ENCODE results near the gene RNF115.
"Not testable (repeated sequence)": the region's sequence is repeated elsewhere in the genome, so short reads cannot be mapped to it uniquely, and the experiment has no call there.

RNF115 gene

DNA sequence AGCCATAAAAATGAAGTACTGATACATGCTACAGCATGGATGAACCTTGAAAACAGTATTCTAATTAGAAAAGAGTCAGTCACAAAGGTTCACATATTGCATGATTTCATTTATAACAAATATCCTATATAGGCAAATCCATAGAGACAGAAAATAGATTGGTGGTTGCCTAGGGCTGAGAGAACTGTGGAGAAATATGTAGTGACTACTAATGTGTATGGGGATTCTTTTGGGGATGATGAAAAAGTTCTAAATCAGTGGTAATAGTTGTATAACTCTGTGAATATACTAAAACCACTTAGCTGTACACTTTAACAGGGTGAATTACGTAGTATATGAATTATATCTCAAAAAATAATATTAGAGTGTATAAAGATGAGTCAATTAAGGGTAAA lies 45.8 kb downstream of the RNF115 start:
- Mint-ChIP-seq H3K4me1 (peaks cover 9% of the 10 kb centered on the region), H3K36me3 (peaks cover 19% of the 10 kb centered on the region), H3K4me3 (no peak overlapping the region), H3K9me3 (no peaks in the 10 kb centered on the region), H3K27ac (no peak overlapping the region), H3K27me3 (no peaks in the 10 kb centered on the region)
- CTCF ChIA-PET = no interaction called here
- no peak for DNase-seq

DNA sequence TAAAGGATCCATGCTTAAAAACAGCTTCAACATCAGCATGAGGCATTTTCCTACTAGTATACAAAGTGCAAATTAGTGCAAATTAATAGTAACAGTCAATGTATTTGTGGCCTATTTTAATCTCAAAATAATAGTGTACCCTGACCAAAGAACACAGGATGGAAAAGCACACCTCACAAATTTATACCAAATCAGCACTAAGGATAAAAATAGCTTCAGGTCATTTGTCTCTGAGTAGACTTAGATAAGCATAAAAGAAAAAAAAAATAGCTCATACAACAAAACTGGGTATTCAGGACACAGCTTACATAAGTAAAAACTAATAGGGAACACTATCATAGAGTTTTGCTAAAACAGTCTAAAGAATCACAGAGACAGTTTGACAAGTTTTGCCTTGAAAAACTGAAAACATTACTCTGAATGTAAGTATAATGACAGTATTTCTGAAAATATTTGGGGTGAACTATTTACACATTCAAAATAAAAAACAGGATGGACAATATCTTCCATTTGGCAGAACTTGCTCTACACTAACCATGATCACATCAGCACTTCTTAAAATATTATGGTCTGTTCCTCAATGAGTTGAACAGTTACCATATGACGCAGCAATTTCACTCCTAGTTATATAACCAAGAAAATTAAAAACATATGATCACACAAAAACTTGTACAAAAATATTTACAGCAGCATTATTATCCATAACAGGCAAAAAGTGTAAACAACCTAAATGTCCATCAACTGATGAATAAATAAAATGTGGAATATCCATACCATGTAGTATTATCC lies 46.3 kb downstream of the RNF115 start:
- no peak for DNase-seq
- Mint-ChIP-seq H3K9me3 (no peaks in the 10 kb centered on the region), H3K27ac (no peak overlapping the region), H3K36me3 (peaks cover 22% of the 10 kb centered on the region), H3K4me1 (peaks cover 9% of the 10 kb centered on the region), H3K4me3 (no peak overlapping the region), H3K27me3 (no peaks in the 10 kb centered on the region)
- CTCF ChIA-PET = no interaction called here

- Mint-ChIP-seq H3K4me1 (peaks cover 9% of the 10 kb centered on the region), H3K4me3 (no peak overlapping the region), H3K36me3 (peaks cover 31% of the 10 kb centered on the region), H3K27me3 (no peaks in the 10 kb centered on the region), H3K9me3 (no peaks in the 10 kb centered on the region), H3K27ac (no peak overlapping the region)
- DNase-seq = no peak
- CTCF ChIA-PET = interaction anchor here (1.2 to 1.3 kb wide), 2 partner anchors 13 to 52 kb away, joined by 3 read pairs; no protein-coding TSS in a partner anchor
These were observed 50.5 kb downstream of the RNF115 start for GRCh38 chr1:145773423-145773822.

DNA sequence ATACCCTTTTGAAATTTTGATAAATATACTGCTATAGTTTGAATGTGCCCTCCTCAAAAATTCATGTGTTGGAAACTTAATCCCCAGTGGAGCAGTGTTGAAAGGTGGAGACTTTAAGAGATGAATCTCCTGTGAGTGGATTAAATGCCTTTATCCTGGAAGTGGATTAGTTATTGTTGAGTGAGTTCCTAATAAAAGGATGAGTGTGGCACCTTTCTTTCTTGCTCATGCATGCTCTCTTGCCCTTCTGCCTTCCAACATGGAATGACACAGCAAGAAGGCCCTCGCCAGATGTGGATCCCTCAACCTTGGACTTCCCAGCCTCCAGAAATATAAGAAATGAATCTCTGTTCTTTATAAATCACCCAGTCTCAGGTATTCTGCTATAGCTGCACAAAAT lies 52.8 kb downstream of the RNF115 start:
- CTCF ChIA-PET = no interaction called here
- H3K4me1 Mint-ChIP-seq = peaks cover 9% of the 10 kb centered on the region
- DNase-seq = no peak
- H3K4me3 Mint-ChIP-seq = no peak overlapping the region
- no peaks in the 10 kb centered on the region for H3K9me3 Mint-ChIP-seq
- H3K27ac Mint-ChIP-seq = no peak overlapping the region
- no peaks in the 10 kb centered on the region for H3K27me3 Mint-ChIP-seq
- H3K36me3 Mint-ChIP-seq = peaks cover 34% of the 10 kb centered on the region

- H3K9me3 Mint-ChIP-seq, H3K4me3 Mint-ChIP-seq, H3K4me1 Mint-ChIP-seq, CTCF ChIA-PET, DNase-seq, H3K27me3 Mint-ChIP-seq, H3K27ac Mint-ChIP-seq: not testable (repeated sequence)
- H3K36me3 Mint-ChIP-seq = peaks cover 39% of the 10 kb centered on the region
These were observed 55.9 kb downstream of the RNF115 start for GRCh38 chr1:145768004-145768403.

DNA sequence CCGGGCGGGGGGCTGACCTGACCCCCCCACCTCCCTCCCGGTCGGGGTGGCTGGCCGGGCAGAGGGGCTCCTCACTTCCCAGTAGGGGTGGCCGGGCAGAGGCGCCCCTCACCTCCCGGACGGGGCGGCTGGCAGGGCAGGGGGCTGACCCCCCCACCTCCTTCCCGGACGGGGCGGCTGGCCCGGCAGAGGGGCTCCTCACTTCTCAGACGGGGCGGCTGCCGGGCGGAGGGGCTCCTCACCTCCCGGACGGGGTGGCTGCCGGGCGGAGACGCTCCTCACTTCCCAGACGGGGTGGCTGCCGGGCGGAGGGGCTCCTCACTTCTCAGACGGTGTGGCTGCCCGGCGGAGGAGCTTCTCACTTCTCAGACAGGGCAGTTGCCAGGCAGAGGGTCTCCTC lies 57.0 kb downstream of the RNF115 start:
- peaks cover 38% of the 10 kb centered on the region for H3K36me3 Mint-ChIP-seq
- H3K27ac Mint-ChIP-seq, H3K9me3 Mint-ChIP-seq, H3K4me3 Mint-ChIP-seq, DNase-seq, CTCF ChIA-PET, H3K4me1 Mint-ChIP-seq, H3K27me3 Mint-ChIP-seq: not testable (repeated sequence)

- H3K27ac Mint-ChIP-seq, DNase-seq, CTCF ChIA-PET, H3K4me3 Mint-ChIP-seq, H3K4me1 Mint-ChIP-seq, H3K27me3 Mint-ChIP-seq: not testable (repeated sequence)
- Mint-ChIP-seq H3K36me3 (peaks cover 39% of the 10 kb centered on the region), H3K9me3 (peaks cover 12% of the 10 kb centered on the region)
These were observed 58.1 kb downstream of the RNF115 start for GRCh38 chr1:145765585-145766360.

DNA sequence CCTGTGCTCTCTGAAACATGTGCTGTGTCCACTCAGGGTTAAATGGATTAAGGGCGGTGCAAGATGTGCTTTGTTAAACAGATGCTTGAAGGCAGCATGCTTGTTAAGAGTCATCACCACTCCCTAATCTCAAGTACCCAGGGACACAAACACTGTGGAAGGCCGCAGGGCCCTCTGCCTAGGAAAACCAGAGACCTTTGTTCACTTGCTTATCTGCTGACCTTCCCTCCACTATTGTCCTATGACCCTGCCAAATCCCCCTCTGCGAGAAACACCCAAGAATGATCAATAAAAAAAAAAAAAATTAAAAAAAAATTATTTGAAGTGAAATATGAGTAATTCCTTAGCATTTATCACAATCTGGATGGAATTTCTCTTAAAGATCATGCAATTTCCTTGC lies 58.8 kb downstream of the RNF115 start:
- H3K4me3 Mint-ChIP-seq, DNase-seq, CTCF ChIA-PET, H3K27ac Mint-ChIP-seq, H3K27me3 Mint-ChIP-seq, H3K4me1 Mint-ChIP-seq: not testable (repeated sequence)
- H3K9me3 Mint-ChIP-seq = peaks cover 17% of the 10 kb centered on the region
- H3K36me3 Mint-ChIP-seq = peaks cover 45% of the 10 kb centered on the region

DNA sequence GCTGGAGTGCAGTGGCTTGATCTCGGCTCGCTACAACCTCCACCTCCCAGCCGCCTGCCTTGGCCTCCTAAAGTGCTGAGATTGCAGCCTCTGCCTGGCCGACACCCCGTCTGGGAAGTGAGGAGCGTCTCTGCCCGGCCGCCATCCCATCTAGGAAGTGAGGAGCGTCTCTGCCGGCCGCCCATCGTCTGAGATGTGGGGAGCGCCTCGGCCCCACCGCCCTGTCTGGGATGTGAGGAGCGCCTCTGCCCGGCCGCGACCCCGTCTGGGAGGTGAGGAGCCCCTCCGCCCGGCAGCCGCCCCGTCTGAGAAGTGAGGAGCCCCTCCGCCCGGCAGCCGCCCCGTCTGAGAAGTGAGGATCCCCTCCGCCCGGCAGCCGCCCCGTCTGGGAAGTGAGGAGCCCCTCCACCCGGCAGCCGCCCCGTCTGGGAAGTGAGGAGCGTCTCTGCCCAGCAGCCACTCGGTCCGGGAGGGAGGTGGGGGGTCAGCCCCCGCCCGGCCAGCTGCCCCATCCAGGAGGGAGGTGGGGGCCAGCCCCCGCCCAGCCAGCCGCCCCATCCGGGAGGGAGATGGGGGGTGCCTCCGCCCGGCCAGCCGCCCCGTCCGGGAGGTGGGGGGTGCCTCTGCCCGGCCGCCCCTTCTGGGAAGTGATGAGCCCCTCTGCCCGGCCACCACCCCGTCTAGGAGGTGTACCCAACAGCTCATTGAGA lies 59.5 kb downstream of the RNF115 start:
- peaks cover 52% of the 10 kb centered on the region for H3K36me3 Mint-ChIP-seq
- H3K4me1 Mint-ChIP-seq, H3K4me3 Mint-ChIP-seq, DNase-seq, H3K27ac Mint-ChIP-seq, H3K27me3 Mint-ChIP-seq, CTCF ChIA-PET: not testable (repeated sequence)
- H3K9me3 Mint-ChIP-seq = peaks cover 17% of the 10 kb centered on the region

DNA sequence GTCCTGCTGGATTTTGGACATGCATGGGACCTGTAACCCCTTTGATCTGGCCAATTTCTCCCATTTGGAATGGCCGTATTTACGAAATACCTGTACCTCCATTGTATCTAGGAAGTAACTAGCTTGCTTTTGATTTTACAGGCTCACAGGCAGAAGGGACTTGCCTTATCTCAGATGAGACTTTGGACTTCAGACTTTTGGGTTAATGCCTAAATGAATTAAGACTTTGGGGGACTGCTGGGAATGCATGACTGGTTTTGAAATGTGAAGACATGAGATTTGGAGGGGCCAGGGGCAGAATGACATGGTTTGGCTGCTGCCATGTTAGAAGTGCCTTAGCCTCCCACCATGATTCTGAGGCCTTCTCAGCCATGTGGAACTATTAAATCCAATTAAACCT lies 61.9 kb downstream of the RNF115 start:
- Mint-ChIP-seq H3K9me3 (peaks cover 17% of the 10 kb centered on the region), H3K36me3 (peaks cover 55% of the 10 kb centered on the region)
- not testable (repeated sequence) for H3K4me3 Mint-ChIP-seq, H3K27me3 Mint-ChIP-seq, H3K4me1 Mint-ChIP-seq, DNase-seq, H3K27ac Mint-ChIP-seq
- CTCF ChIA-PET = interaction anchor here (1.9 kb wide), 1 partner anchor 87 kb away, joined by 3 read pairs; no protein-coding TSS in a partner anchor

DNA sequence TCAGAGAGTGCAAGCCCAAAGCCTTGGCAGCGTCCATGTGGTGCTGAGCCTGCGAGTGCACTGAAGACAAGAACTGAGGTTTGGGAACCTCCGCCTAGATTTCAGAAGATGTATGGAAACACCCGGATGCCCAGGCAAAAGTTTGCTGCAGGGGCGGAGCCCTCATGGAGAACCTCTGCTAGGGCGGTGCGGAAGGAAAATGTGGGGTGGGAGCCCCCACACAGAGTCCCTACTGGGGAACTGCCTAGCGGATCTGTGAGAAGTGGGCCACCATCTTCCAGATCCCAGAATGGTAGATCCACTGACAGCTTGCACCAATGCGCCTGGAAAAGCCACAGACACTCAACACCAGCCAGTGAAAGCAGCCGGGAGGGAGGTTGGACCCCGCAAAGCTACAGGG lies 62.4 kb downstream of the RNF115 start:
- CTCF ChIA-PET = interaction anchor here (1.9 kb wide), 1 partner anchor 88 kb away, joined by 3 read pairs; no protein-coding TSS in a partner anchor
- H3K4me3 Mint-ChIP-seq, H3K4me1 Mint-ChIP-seq, DNase-seq, H3K27me3 Mint-ChIP-seq, H3K27ac Mint-ChIP-seq: not testable (repeated sequence)
- peaks cover 57% of the 10 kb centered on the region for H3K36me3 Mint-ChIP-seq
- H3K9me3 Mint-ChIP-seq = peaks cover 17% of the 10 kb centered on the region

- CTCF ChIA-PET = interaction anchor here (1.9 kb wide), 1 partner anchor 89 kb away, joined by 3 read pairs; no protein-coding TSS in a partner anchor
- not testable (repeated sequence) for H3K4me1 Mint-ChIP-seq, H3K4me3 Mint-ChIP-seq, H3K27me3 Mint-ChIP-seq, H3K27ac Mint-ChIP-seq, DNase-seq
- Mint-ChIP-seq H3K36me3 (peaks cover 61% of the 10 kb centered on the region), H3K9me3 (peaks cover 17% of the 10 kb centered on the region)
These were observed 63.4 kb downstream of the RNF115 start for GRCh38 chr1:145760395-145760949.

- H3K27ac Mint-ChIP-seq = no peak overlapping the region
- DNase-seq = no peak
- CTCF ChIA-PET = no interaction called here
- no peak overlapping the region for H3K4me3 Mint-ChIP-seq
- H3K4me1 Mint-ChIP-seq = no peaks in the 10 kb centered on the region
- peaks cover 17% of the 10 kb centered on the region for H3K9me3 Mint-ChIP-seq
- no peaks in the 10 kb centered on the region for H3K27me3 Mint-ChIP-seq
- peaks cover 65% of the 10 kb centered on the region for H3K36me3 Mint-ChIP-seq
These were observed 64.2 kb downstream of the RNF115 start for GRCh38 chr1:145759721-145760120.

GRCh38 chr1:145758575-145758974 lies 65.3 kb downstream of the RNF115 start:
- DNase-seq = no peak
- CTCF ChIA-PET = interaction anchor here (0.8 to 1.5 kb wide), 3 partner anchors 18 to 87 kb away, joined by 3 to 6 read pairs (median 3); partner anchors contain the start of gene NUDT17
- peaks cover 64% of the 10 kb centered on the region for H3K36me3 Mint-ChIP-seq
- no peak overlapping the region for H3K4me3 Mint-ChIP-seq
- H3K27me3 Mint-ChIP-seq = no peaks in the 10 kb centered on the region
- no peak overlapping the region for H3K27ac Mint-ChIP-seq
- no peaks in the 10 kb centered on the region for H3K4me1 Mint-ChIP-seq
- peaks cover 17% of the 10 kb centered on the region for H3K9me3 Mint-ChIP-seq
